ENCODE results near the gene PTPRN2.

- no peak for TF ChIP-seq CTCF (conservative IDR thresholded peaks at IDR 0.05; ENCODE audit: low read depth, low read length)
- no peak for TF ChIP-seq EZH2 (IDR thresholded peaks at IDR 0.05; ENCODE audit: borderline replicate concordance, low read depth, low read length, poor library complexity, severe bottlenecking)
Measured at GRCh38 chr7:157769086-157769485, 818.5 kb downstream of the PTPRN2 start.

All from A673 (cell line).